Measurements from ENCODE around the gene PPP1CA.
A peak's percentile ranks its signal among the peaks of the same experiment; 100 is the strongest.

The PPP1CA gene

DNA sequence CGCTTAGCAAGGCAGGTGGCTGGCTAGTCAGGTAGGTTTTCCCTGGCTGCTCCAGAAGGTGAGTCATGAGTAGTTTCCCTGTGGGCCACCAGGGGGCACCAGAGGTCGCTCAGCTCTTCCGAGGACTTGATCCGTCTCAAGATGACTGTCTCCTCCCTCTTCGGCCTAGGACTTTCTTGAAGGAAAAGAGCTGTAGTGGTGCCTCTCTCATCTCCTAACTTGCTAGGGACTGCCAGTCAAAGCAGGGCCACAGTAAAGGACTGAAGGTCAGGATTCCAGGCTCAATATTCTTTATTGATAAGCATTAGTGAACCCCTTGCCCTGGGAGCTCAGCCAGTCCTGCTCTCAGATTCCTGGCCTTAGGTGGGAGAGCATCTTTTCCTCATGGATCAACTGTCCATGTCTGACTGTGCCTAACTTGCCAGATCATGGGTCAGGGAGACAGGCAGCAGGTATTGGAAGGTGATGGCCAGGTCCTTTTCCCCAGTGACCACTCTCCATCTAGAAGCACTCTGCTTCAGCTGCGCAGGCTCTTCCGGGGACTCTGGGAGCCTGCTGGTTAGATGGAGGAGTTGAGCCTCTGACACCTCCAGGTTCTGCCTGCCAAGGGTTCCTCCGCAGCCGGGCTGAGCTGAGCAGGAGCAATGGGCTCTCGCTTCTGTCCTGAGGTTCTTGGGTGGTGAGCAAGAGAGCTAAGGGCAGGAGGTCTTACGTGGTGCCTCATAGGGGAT, 50.2 kb downstream of the PPP1CA start:
- DNase-seq (ENCODE audit: low spot score): peak; percentile 59

DNA sequence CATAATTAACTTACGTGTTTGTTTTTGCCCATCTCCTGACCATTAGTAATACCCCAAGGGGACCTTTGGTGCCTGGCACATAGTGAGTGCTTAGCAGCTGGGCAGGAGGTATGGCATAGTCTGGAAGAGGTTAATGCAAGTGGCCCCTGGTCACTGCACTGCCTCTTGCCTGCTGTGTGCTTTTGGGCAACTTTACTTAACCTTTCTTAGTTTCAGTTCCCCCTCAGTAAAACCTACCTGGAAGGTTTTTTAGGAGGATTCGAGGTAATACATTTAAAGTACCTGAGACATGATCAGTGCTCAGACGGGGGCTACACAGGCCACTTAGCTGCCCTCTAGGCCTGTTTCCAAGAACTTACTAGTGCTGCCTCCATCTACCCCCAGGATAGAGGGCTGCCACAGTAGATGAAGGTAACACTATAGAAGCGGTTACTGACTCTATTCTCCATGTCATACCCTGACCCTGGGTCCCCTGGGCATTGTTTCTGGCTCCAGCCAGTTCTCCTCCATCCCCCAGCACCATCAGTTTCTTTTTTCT, 51.7 kb downstream of the PPP1CA start:
- no peak for DNase-seq (ENCODE audit: low spot score)

DNA sequence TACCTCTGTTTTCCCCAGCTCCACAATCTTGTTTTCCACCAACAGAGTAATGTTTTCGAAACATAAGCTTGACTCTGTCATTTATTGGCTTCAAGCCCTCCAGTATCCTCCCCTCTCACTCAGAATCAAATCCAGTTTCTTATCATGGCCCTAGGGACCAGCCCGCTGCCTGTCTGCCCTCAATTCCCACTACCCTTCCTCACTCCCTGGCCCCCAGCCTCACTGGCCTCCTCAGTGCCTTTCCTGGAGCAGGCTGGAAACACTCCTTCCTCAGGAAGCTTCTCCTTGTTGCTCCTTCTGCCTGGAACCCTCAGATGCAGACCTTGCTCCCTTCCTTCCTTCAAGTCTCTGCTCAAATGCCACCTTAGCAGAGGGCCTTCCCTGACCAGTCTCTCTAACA, 52.2 kb downstream of the PPP1CA start:
- DNase-seq (ENCODE audit: low spot score): no peak

DNA sequence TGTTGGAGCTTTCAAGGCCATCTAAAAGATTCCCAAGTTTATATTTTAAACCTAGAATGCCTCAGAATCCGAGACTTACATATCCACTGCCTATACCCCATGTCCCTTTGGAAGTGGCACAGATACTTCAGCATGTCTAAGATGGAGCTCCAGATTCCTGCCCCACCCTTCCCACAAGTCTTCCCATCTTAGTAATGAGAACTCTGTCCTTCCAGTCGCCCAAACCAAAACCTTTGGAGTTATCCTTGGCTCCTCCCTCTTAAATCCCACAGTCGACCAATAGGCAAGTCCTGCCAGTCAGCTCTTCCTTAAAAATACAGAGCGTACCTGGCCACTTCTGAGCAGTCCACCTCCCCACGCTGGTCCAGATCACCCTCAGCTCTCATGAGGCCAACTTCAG, 52.6 kb downstream of the PPP1CA start:
- no peak for DNase-seq (ENCODE audit: low spot score)
